HG02678 (cell line): ENCODE results near the gene DNAJB8.

ENCODE experiments used
- ATAC-seq: cut with Tn5 transposase; IDR thresholded peaks from one replicate; pipeline ENCODE4 v1.9.1; 2021; ENCODE audit warnings: mild to moderate bottlenecking, moderate library complexity; ENCODE audit not compliant: unreplicated experiment

DNAJB8 gene

DNA sequence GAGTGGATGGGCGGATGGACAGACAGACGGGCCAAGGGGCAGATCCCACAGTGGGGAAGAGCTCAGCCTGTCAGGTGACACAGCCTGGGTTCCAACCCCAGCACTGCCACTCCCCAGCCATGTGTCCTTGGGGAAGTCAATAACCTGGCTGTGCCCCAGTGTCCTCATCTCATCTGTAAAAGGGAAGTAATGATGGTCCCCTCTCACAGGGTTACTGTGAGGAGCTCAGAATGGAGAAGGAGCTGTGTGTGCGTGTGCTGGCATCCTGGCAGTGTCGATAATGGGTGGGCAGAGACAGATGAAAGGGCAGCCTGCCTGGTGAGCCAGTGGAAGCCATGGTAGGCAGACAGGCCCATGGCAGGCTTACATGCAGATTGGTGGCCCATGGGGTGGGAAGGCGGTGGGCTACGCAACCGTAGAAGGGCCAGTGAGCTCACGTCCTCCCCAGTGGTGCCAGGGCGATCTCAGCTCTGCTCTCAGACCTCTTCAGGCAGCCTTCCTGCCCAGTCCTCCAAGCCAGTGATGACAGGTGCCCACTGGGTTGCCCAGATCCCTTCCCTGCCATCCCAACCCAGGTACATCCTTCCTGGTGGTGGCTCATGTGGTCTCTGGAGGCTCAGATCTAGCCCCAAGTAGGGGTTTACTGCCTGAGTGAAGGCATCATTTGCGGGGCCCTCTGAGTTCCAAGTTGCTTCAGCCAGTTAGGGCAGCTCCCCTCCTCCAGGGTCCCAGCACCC is 2.3 kb upstream of the DNAJB8 start:
- ATAC-seq: no peak

DNA sequence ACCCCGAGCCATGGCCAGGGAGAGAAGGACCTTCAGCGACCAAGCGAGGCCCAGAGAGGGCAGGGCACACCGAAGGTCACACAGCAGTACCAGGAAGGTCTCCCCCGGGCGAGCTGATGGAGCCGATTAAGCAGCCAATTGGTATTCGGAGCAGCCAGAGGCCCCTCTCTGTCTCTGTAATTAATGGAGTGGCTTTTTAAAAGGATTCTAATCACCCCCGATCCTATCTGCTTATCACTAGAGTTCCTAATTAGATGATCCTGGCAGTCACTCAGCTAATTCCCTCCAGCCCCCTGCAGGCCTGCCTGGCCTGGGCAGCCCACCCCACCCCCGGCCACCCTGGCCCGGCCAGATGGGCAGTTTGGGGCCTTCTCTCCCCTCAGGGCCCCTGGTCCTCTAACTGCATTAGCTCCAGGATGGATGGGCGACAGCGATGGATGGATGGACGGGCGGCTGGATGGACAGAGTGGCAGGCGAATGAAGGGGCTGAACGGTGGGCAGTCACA is 1.6 kb upstream of the DNAJB8 start:
- no peak for ATAC-seq

DNA sequence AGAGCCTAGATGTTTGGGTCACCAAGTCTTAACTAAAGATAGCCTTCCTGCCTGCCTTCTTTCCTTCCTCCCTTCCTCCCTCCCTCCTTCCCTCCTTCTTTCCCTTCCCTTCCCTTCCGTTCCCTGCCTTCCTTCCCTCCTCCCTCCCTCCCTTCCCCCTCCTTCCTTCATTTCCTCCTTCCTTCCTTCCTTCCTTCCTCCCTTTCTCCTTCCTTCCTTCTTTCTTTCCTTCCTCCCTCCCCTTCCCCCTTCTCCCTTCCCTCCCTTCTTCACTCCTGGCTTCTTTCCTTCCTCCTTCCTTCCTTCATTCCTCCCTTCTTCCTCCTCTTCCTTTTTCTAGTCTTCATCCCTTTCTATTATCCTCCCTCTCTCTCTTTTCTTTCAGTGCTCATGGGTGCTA is 2.0 kb downstream of the DNAJB8 start:
- no peak for ATAC-seq

DNA sequence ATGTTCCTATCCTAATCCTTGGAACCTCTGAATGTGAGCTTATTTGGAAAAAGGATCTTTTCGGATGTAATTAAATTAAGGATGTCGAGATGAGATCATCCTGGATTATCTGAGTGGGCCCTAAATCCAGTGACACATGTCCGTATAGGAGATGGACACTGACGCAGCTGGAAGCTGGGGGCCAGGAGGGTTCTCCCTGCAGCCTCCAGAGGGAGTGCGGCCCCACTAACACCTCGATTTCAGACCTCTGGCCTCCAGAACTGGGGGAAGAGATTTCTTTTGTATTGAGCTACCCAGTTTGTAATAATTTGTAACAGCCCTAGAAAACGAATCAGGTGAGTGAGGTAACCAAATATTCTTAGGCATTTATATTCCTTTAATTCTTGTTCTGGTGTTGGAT is 2.5 kb downstream of the DNAJB8 start:
- no peak for ATAC-seq

DNA sequence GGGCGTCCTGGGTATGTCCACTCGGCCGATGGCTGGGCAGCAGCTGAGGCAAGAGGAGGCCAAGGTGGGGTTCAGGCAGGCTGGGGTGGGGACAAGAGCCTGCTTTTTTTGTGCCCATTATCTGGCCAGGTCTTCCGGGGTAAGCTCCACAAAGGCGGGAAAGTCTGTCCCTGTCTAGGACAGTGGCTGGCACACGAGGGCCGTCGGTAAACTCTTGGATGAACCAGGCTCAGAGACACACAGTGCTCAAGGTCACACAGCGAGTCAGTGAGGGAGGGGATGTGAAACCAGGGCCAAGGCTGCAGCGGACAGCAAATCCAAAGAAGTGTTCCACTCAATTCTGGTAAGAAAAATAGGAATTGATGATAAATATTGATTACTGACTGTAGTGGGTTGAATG is 2.9 kb downstream of the DNAJB8 start:
- no peak for ATAC-seq

DNA sequence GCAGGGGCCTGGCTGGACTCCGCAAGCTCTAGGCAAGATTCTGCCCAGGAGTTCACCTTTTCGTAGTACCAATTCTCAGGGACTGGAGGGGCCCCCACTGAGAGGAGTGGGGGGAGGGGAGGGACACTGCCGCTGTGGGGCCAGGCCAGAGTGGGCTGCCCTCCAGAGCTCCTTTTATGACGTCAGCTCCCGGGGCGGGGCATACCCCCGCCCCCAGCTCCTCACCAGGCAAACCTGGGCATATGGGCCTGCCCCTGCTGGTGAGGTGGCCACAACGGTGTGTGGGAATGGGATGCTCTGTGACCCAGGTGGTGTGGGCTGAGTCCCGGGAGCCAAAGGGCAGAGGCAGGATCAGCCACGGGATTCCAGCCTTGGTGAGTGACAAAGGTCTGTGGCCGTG is 3.3 kb downstream of the DNAJB8 start:
- ATAC-seq: no peak

DNA sequence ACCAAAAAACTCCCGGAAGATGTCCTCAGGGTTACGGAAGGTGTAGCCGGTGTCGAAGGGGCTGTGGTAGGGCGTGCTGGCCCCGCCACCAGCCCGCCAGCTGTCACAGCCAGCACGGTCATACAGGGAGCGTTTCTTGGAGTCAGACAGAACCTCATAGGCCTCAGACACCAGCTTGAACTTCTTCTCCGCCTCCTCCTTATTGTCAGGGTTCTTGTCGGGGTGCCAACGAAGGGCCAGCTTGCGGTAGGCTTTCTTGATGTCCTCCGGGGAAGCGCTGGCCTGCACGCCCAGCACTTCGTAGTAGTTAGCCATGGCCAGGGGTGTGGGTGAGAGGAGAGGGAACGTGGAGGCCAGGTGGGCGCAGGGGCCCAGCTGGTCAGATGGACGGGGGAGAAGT is 3.8 kb downstream of the DNAJB8 start:
- no peak for ATAC-seq

DNA sequence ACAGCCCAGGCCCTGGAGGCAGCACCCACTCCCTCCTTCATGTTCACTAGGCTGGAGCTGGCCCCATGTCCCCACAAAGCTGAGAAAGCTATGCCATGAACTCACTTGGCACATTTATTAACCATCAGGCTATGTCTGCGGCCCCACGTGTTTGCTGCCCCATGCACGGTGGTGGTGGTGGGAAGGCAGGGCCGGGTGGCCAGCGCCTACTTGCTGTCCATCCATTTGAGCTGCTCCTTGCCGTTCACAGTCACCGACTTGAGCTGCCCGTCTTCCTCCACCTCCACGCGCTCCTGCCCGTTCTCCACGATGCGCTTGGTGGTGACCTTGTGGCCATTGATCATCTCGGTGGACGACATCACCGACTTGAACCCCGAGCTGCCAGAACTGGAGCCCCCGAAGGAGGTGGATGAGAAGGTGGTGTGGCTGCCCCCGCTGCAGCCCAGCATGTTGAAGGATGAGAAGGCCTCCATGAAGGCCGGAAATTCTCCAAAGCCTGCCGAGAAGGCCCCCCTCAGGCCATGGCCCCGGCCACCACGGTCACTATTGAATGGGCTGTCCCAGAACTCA is 4.3 kb downstream of the DNAJB8 start:
- no peak for ATAC-seq

DNA sequence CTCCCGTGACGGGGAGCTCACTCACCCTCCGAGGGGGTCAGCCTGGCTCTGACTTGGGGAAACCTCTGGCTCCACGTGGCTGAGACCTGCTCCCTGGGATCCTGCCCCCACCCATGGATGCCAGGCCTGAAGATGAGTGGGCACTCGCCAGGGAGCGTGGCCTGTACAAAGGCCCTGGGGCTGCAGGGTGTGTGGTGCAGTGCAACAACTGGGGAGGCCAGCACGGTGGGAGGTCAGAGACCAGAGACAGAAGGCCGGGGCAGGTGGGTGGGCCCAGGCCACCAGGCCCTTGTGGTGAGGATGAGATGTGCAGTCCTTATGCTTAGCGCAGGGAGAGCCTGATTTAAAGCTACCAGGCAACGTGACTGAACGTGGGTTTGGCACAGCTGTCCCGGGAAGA is 5.0 kb downstream of the DNAJB8 start:
- no peak for ATAC-seq

DNA sequence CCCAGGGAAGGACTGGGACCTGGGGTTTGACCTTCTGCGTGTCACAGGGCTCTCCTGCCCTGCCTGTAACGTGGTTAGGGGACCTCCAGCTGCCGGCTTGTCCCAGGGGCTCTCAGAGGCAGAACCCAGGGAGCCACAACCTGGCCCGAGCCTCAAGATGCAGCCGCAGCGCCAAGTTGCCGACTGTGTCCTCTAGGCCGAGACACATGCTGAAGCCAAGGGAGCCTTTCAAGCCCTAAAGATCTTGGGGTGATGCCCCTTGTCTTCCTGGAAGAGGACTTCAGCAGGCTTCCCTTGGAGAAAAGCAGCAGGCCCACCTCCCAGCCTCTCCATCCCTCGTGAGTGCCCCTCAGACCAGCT is 7.2 kb downstream of the DNAJB8 start:
- no peak for ATAC-seq

DNA sequence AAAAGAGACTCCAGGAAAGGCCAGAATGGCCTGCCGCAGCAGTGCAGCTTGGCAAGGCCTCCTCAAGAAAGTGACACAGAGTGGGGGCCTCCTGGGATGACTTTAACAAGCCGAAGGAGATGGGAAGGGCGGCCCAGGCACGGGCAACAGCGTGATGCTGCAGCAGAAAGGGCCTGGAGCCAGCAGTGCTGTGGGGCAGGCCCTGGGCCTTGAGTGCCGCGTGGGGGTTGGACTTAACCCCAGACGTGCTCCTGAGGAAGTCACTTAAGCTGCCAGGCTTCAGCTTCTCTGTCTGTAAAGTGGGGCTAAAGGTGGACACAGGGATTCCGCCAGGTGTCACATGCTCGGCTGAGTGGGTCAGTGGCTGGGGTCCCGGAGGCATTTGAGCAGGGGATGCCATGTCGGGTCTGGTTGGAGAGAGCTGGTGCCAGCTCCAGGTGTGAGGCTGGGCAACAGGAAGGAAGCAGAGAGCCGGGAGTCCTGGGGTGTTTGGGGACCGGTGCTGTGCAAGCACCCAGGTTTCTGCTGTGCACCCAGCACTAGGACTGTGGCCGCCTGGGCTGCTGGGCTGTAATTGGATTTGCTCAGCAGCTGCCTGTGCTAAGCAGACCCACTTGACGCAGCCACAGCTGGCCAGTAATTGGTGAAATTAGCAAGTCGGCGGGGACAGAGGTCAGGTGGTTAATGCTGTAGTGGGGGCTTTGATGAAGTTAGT is 7.8 kb downstream of the DNAJB8 start:
- ATAC-seq: no peak

DNA sequence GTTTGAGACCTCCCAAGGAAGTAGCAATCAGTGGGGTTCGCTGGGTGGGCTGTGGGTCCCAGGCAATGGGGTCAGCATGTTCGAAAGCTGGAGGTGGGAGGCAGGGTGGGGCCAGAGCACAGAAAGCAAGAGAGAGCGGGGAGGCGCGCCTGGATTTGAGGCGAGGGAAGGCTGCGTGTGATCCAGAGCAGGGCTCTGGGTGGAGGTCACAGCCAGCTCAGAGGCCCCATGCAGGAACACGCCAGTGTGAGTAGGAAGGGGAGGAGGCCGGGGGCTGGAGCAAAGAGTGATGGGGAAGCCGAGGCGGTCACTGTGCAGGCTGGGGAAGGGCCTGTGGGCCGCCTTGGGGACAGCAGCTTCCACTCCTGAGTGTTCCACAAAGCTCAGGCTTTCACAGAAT is 8.8 kb downstream of the DNAJB8 start:
- no peak for ATAC-seq

DNA sequence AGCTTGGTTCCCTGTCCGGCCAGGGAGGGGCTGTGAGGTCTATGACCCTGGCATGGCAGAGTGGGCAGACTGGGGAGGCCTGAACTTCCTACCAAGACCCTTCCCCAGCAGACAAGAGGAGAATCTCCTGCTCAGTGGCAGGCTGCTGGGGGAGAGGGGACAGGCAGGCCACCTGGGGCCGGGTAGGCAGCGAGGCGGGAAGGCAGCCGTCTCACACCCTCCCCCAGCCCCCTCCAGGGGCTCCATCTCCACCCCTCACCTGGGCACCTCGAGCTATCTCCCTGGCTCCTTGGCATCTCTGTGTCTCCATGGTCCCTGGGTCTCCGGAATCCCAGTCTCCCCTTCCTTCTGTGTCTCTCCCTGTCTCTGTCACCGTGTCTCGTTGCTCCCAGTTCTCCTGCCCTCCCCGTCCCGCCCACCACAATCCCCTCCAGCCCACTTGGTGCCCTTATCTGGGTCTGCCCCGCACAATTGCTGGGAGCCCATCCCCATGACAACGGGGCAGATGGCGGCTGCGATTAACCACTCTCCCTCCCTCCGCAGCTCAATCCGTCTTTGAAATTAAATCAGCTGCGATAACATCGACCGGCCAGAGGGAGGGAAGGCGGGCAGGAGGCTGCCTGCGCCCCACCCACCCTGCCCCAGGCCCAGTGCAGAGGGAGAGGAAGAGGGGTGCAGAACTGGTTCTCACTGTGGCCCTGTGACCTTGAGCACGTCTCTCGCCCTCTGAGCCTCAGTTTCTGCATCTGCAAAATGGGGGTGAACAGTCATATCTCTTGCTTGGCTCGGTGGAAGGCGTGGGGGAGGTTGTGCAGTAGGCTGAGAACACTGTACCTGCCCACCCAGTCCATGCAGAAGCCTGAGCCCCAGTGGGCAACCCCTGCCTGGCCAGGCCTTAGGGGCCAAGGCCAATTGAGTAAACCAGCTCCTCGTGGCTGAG is 9.6 kb downstream of the DNAJB8 start:
- no peak for ATAC-seq

DNA sequence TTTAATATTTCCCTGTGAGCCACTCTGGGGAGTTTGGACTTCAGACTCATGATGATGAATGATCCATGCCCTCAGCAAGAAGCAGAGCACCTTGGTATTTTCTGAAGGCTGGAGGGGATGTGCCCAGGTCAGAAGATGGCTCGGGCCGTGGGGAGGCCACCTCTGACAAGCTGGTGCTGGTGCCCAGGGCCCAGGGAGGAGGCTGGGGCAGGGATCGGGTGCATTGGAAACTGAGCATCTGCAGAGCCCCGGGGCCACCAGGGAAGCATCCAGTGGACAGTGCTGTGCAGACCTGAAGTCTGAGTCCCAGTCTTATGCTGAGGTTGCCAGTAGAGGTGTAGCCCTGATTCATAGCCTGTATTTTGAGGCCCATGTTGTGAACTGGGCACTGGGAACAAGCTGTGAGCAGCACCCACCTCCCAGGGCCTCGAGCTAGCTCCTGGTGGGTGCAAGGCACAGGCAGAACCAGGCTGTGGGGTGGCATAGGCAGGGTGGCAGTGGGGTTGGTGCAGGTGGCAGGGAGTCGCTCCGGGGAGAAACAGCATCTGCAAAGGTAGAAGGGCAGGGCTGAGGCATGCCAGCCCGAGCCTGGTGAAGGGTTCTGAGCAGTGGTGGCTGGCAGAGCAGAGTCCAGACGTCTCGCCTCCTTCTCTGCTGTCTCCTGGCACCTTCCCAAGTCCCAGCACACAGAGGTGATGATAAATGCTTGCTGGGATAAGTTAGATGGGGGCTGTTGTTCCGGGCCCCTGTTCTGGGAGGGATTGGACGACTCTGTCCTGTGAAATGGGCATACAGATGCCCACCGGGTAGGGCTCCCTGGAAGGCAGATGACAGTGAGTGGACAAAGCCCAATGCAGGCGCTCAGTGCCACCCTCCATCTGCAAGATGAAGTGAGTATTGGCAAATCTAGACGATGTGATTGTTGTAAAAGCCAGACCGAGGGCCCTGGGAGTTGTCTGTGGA is 10.6 kb downstream of the DNAJB8 start:
- no peak for ATAC-seq

DNA sequence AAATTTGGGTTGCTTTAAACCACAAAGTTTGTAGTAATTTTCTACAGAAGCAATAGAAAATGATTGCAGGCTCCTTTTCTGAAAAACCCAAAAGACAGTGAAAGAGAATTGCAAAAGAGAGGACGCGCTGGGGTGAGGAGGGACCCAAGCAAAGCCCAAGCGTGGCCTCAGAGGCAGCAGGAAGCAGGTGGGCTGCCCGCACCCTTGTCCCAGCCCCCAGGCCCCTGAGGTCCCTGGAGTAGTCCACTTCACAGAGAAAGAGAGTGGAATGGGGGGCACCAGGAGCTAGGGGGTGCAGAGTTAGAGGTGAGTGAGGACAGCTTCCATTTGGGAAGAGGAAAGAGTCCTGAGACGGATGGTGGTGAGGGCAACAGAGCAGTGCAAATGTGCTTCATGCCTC is 11.6 kb downstream of the DNAJB8 start:
- ATAC-seq: no peak

DNA sequence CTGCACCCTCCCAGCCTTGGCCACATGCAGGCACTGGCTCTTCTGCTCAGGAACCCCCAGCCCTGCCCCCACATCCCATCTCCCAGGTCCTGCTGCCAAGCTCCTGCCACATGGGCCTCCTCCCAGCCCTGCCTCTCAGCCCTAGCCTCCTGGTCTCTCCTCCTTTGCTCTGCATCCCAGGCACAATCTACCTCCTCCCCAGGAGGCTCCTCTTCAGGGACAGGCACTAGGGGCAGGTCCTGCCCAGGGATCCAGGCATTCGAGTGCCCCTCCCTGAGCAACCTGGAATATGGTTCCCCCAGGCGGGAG is 12.4 kb downstream of the DNAJB8 start:
- no peak for ATAC-seq

DNA sequence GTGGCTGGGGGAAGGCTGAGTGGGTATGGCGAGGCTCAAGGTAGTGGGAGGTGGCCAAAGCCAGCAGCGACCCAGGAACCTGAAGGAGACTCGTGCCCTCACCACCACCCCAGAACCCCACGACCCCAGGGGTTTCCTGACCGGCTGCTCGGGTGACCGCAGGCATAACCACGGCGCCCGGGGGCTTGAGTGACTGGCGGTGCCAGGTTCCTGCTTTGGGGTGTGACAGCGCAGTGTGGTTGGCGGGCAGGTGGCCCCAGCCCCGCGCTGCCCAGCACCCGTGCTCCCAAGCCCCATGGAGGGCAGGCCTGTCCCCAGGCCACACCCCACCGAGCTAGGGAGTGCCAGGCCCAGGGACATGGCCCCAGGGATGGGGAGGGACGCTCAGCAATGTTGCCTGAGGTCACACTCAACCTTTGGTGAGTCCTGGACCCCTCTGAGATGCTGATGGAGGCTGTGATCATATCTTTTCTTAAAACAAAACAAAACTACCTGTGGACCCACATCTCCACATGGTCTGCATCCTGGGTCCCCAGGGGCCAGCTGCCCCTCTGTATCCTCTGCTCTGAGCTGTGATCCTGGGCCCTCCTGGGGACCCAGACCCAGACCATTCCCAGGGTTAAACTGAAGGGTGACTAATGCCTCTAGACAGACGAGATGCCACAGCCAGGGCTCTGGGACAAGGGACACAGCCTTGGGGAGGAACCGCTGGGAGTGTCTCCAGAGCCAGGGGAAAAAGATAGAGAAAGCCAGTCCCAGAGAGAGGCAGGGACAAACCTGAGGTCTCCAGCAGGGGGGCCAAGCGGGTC is 13.0 kb downstream of the DNAJB8 start:
- ATAC-seq: no peak

DNA sequence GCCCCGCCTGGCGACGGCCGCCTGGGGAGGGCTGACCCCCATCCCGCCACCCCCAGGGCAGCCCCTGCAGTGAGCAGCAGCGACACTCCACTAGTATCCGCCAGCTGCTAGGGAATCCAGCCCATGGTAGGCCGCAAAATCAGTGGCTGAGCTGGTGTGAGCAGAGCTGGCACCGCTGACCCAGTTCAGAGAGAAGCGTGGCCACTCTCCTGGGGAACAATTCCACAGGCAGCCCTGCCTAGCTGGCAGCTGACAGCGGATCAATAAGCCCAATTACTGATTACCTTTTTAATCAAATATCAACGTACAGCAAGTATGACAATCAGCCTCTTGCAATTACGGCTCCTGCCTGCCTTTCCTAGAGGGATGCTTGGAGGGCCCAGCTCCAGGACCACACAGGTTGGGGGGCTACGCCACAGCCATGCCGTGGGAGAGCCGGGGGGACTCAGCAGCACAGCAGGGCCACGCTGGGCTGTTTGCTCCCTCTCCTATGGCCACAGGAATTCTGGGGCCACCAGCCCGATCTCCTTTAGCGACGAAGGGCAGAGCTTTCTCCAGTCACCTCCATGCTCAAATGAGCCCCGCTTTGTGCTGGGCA is 13.9 kb downstream of the DNAJB8 start:
- no peak for ATAC-seq

DNA sequence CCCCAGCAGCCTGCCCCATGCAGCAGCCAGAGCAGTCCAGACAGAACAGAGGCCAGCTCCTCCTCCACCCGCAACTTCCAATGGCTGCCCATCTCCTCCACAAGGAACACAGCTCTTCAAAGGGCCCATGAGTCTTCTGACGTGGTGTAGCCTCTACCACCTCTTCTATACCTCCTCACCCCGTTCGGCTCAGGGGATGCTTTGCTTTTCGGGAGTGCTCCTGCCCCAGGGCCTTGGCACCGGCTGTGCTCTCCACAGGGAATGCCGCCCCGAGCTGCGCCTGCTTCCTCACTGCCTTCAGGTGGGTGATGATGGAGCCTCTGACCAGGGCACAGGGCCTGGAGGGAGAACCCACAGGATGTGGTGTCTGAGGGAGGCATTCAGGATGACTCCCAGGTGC is 14.6 kb downstream of the DNAJB8 start:
- ATAC-seq: no peak
